K562 (cell line): Measurements from ENCODE around the gene NDUFAF2. TPM values are rescaled to one million over a fixed set of nuclear protein-coding genes. Genes with fewer than 3 reads are reported as not detected.
A peak's percentile ranks its signal among the peaks of the same experiment; 100 is the strongest.

Experiments used
- BACH1 ChIP-seq: fragments of 200-800 bp; sonication (Bioruptor generic); IDR thresholded peaks from 2 replicates; pipeline ENCODE4 v1.6.1; 2016; ENCODE audit warnings: missing genetic modification characterization, missing compliant biosample characterization
- BHLHE40 ChIP-seq: IDR thresholded peaks from 2 replicates; pipeline ENCODE4 v1.6.1; 2011; ENCODE audit warnings: low read length, improper control_type of control experiment
- CBX5 ChIP-seq: IDR thresholded peaks from 2 replicates; pipeline ENCODE4 v1.6.1; 2014; ENCODE audit warnings: low read depth, borderline replicate concordance
- CREB1 ChIP-seq, 2 experiments: sonication (generic) in 1 of 2; formaldehyde crosslinking in 1 of 2; IDR thresholded peaks; 2 replicates each; pipeline versions ENCODE4 v1.6.1 to v1.8.0; 2012 to 2022; ENCODE audit warnings: inconsistent platforms in 1 of 2, mild to moderate bottlenecking in 1 of 2, missing genetic modification reagents in 1 of 2, moderate library complexity in 1 of 2
- CREBBP ChIP-seq: IDR thresholded peaks from one replicate; pipeline ENCODE4 v1.6.1; 2012; ENCODE audit warnings: low read depth, mild to moderate bottlenecking, control low read depth, inconsistent platforms, low read length
- FOXA3 ChIP-seq, 2 experiments: fragments of 450-650 bp in 1 of 2; sonication (generic) in 1 of 2; formaldehyde crosslinking; IDR thresholded peaks in 1 of 2; conservative IDR thresholded peaks in 1 of 2; 2 replicates each; pipeline versions ENCODE4 v1.4.0 to v1.8.0; 2020 to 2022; ENCODE audit warnings: mild to moderate bottlenecking in 2 of 2, missing genetic modification reagents in 1 of 2
- HMG20A ChIP-seq: fragments of 450-650 bp; formaldehyde crosslinking; conservative IDR thresholded peaks from 2 replicates; pipeline ENCODE4 v1.4.0; 2020; ENCODE audit warnings: mild to moderate bottlenecking, mixed read lengths
- JUNB ChIP-seq: fragments of 450-650 bp; formaldehyde crosslinking; conservative IDR thresholded peaks from 2 replicates; pipeline ENCODE4 v1.4.0; 2020; ENCODE audit warnings: mild to moderate bottlenecking
- KHSRP ChIP-seq: fragments of 450-650 bp; IDR thresholded peaks from 2 replicates; pipeline ENCODE4 v1.6.1; 2017
- LCOR ChIP-seq: sonication (generic); formaldehyde crosslinking; IDR thresholded peaks from 2 replicates; pipeline ENCODE4 v1.8.0; 2022; ENCODE audit warnings: mild to moderate bottlenecking, missing genetic modification reagents
- MBD2 ChIP-seq: sonication (generic); IDR thresholded peaks from 2 replicates; pipeline ENCODE4 v1.6.1; 2016; ENCODE audit warnings: low read depth, borderline replicate concordance
- PML ChIP-seq: IDR thresholded peaks from 2 replicates; pipeline ENCODE4 v1.6.1; 2012; ENCODE audit warnings: low read length, inconsistent platforms
- PURB ChIP-seq: sonication (generic); formaldehyde crosslinking; IDR thresholded peaks from 2 replicates; pipeline ENCODE4 v1.9.0; 2021; ENCODE audit warnings: low read depth, mild to moderate bottlenecking, missing genetic modification reagents
- TAF7 ChIP-seq: fragments of 450-650 bp; IDR thresholded peaks from 2 replicates; pipeline ENCODE4 v1.6.1; 2016; ENCODE audit warnings: missing genetic modification characterization, missing compliant biosample characterization
- TEAD1 ChIP-seq, 2 experiments: fragments of 450-650 bp in 1 of 2; sonication (generic) in 1 of 2; formaldehyde crosslinking; IDR thresholded peaks; 2 replicates each; pipeline versions ENCODE4 v1.4.0 to v1.8.0; 2020 to 2022; ENCODE audit warnings: mild to moderate bottlenecking in 2 of 2, missing genetic modification reagents in 1 of 2
- ZNF174 ChIP-seq: fragments of 250-450 bp; sonication (Bioruptor Pico); IDR thresholded peaks from 2 replicates; pipeline ENCODE4 v1.4.0; 2020; ENCODE audit warnings: mild to moderate bottlenecking
- ZNF354B ChIP-seq: fragments of 250-450 bp; sonication (Bioruptor Pico); IDR thresholded peaks from 2 replicates; pipeline ENCODE4 v1.4.0; 2020
- polyA plus RNA-seq, 8 experiments: library from polyadenylated mRNA; depleted of rRNA in 4 of 8; stranded (reverse) in 5 of 8; unstranded in 3 of 8; fragments of >200 nt; fragmentation: Nextera tagmentation in 2 of 8; fragmentation: Illumina TruSeq in 1 of 8; extraction: Ambion mirVana in 2 of 8; extraction: Trizol in 1 of 8; gene quantifications; 2 replicates each; pipeline versions ENCODE4 v1.2.1 to v1.2.3, GENCODE V29; 2011 to 2014; ENCODE audit warnings: inconsistent platforms in 1 of 8, missing spikeins in 1 of 8
- total RNA-seq, 7 experiments: library from RNA; depleted of rRNA in 6 of 7; stranded (reverse); fragments of >200 nt in 6 of 7; fragmentation: Illumina TruSeq in 2 of 7; extraction: Trizol in 2 of 7; gene quantifications; 2 replicates each; pipeline versions ENCODE4 v1.2.1 to v1.2.3, GENCODE V29; 2011 to 2021; ENCODE audit warnings: low replicate concordance in 1 of 7
- TF ChIP-seq, protein P1 (sequence below), 2 experiments: fragments of 450-650 bp in 1 of 2; sonication (generic) in 1 of 2; formaldehyde crosslinking in 1 of 2; IDR thresholded peaks in 1 of 2; conservative IDR thresholded peaks in 1 of 2; 2 replicates each; pipeline versions ENCODE4 v1.6.1 to v1.8.1; 2016 to 2023; ENCODE audit warnings: mild to moderate bottlenecking in 2 of 2, moderate library complexity in 2 of 2, inconsistent platforms in 1 of 2, missing genetic modification reagents in 1 of 2
- TF ChIP-seq, protein P2 (sequence below): sonication (generic); formaldehyde crosslinking; IDR thresholded peaks from 2 replicates; pipeline ENCODE4 v1.8.1; 2023; ENCODE audit warnings: mild to moderate bottlenecking, missing genetic modification reagents
- TF ChIP-seq, protein P3 (sequence below): IDR thresholded peaks from 3 replicates; pipeline ENCODE4 v1.6.1; 2011; ENCODE audit warnings: borderline replicate concordance, mild to moderate bottlenecking; ENCODE audit not compliant: insufficient read length, insufficient read depth
- TF ChIP-seq, protein P4 (sequence below): fragments of 200-800 bp; sonication (Bioruptor generic); IDR thresholded peaks from 2 replicates; pipeline ENCODE4 v1.6.1; 2017; ENCODE audit warnings: missing genetic modification characterization, missing compliant biosample characterization

The NDUFAF2 gene
- total and polyA plus RNA-seq, 9 of the 15 experiments (the other 6 are each of a cell fraction or from before 2014, with no cell fraction given) = 56.0 to 155 (median 95.9) TPM

DNA sequence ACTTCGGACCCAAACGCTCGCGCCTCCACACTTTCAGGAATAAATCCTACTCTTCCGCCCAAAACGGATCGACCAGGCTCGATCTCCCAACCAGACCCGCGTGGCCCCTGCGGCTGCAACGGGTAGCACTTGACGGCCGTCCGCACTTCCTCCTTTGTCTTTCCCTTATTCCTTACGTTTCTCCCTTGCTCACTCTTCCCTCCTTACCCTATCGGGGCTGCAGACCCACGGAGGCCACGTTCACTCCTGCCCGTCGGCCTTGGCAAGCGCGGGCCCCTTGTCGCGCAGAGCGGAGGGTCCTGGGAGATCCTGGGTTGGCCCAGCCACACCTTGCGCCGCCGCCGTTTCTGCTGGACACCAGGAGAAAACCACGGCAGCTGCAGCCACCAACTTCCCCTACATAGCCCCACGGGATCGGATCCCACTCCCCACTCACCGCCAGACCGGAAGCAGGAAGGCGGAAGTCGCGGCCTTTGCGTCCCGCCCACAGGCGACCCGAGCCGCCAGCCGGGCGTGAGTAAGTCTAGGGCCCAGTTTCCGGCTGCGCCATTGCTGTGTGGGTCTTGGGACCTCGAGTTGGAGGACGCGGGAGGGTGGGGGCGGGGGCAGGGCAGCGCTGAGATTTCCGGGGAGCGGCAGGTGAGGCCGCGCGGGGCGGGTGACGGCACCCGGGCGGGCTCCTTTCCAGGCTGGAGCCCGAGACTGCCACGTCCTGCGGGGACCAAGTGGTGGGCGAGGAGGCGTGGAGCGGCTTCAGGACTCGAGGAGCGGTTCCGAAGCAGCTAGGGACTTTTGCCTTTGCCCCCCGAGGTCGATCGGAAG lies 217.2 kb downstream of the NDUFAF2 start, which contains the start of gene SMIM15 (continued):
- TF ChIP-seq CBX5 = no peak
- TF ChIP-seq, protein P1, sequence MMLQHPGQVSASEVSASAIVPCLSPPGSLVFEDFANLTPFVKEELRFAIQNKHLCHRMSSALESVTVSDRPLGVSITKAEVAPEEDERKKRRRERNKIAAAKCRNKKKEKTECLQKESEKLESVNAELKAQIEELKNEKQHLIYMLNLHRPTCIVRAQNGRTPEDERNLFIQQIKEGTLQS (IDR thresholded peaks at IDR 0.05) = peak; percentile 19; the same call in 1 of the 2 replicates
- TF ChIP-seq, protein P1 (CRISPR knock-in tag; conservative IDR thresholded peaks at IDR 0.05) = no peak
- TF ChIP-seq KHSRP = no peak
- TF ChIP-seq BACH1 (tag) = no peak
- TF ChIP-seq, protein P2, sequence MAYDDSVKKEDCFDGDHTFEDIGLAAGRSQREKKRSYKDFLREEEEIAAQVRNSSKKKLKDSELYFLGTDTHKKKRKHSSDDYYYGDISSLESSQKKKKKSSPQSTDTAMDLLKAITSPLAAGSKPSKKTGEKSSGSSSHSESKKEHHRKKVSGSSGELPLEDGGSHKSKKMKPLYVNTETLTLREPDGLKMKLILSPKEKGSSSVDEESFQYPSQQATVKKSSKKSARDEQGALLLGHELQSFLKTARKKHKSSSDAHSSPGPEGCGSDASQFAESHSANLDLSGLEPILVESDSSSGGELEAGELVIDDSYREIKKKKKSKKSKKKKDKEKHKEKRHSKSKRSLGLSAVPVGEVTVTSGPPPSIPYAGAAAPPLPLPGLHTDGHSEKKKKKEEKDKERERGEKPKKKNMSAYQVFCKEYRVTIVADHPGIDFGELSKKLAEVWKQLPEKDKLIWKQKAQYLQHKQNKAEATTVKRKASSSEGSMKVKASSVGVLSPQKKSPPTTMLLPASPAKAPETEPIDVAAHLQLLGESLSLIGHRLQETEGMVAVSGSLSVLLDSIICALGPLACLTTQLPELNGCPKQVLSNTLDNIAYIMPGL (CRISPR knock-in tag) = peak; percentile 51; the same call in 1 of the 2 replicates
- TF ChIP-seq BHLHE40 = 0 out of 2 replicates have a peak, but pooled peaks have one; percentile 22
- TF ChIP-seq, protein P3, sequence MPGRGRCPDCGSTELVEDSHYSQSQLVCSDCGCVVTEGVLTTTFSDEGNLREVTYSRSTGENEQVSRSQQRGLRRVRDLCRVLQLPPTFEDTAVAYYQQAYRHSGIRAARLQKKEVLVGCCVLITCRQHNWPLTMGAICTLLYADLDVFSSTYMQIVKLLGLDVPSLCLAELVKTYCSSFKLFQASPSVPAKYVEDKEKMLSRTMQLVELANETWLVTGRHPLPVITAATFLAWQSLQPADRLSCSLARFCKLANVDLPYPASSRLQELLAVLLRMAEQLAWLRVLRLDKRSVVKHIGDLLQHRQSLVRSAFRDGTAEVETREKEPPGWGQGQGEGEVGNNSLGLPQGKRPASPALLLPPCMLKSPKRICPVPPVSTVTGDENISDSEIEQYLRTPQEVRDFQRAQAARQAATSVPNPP = no peak
- TF ChIP-seq JUNB (CRISPR knock-in tag) = no peak
- no peak for TF ChIP-seq HMG20A (CRISPR knock-in tag)
- no peak for TF ChIP-seq FOXA3 (CRISPR knock-in tag; conservative IDR thresholded peaks at IDR 0.05 in 1 of 2, IDR thresholded peaks at IDR 0.05 in 1 of 2)
- no peak for TF ChIP-seq ZNF174 (CRISPR knock-in tag)
- peak; percentile 54 for TF ChIP-seq PML
- peak; percentile 40; the same call in 1 of the 2 replicates for TF ChIP-seq CREB1 (IDR thresholded peaks at IDR 0.05)
- no peak; the same call in 1 of the 2 replicates for TF ChIP-seq CREB1 (CRISPR knock-in tag; IDR thresholded peaks at IDR 0.05)
- no peak for TF ChIP-seq TEAD1 (CRISPR knock-in tag; IDR thresholded peaks at IDR 0.05)
- TF ChIP-seq ZNF354B (CRISPR knock-in tag) = no peak
- TF ChIP-seq TAF7 = peak; percentile 90
- peak; percentile 62; the same call in 1 of the 2 replicates for TF ChIP-seq MBD2
- TF ChIP-seq PURB = no peak
- TF ChIP-seq, protein P4, sequence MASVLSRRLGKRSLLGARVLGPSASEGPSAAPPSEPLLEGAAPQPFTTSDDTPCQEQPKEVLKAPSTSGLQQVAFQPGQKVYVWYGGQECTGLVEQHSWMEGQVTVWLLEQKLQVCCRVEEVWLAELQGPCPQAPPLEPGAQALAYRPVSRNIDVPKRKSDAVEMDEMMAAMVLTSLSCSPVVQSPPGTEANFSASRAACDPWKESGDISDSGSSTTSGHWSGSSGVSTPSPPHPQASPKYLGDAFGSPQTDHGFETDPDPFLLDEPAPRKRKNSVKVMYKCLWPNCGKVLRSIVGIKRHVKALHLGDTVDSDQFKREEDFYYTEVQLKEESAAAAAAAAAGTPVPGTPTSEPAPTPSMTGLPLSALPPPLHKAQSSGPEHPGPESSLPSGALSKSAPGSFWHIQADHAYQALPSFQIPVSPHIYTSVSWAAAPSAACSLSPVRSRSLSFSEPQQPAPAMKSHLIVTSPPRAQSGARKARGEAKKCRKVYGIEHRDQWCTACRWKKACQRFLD = peak; percentile 44; the same call in 1 of the 2 replicates
- TF ChIP-seq LCOR (CRISPR knock-in tag) = 0 out of 2 replicates have a peak, but pooled peaks have one; percentile 61
- no peak for TF ChIP-seq CREBBP
